HepG2 (cell line): ENCODE data around the gene RABGGTB.

Experiments used
- HOXA9 ChIP-seq: sonication (generic); formaldehyde crosslinking; IDR thresholded peaks from 2 replicates; pipeline ENCODE4 v1.8.1; 2022; ENCODE audit warnings: missing genetic modification reagents, mild to moderate bottlenecking, moderate library complexity, borderline replicate concordance
- MYNN ChIP-seq: sonication (generic); formaldehyde crosslinking; IDR thresholded peaks from 2 replicates; pipeline ENCODE4 v1.4.0; 2020; ENCODE audit warnings: mild to moderate bottlenecking, low read depth, missing genetic modification reagents
- NFE2L1 ChIP-seq: sonication (generic); formaldehyde crosslinking; IDR thresholded peaks from 2 replicates; pipeline ENCODE4 v1.4.0; 2020; ENCODE audit warnings: missing genetic modification reagents, mild to moderate bottlenecking, borderline replicate concordance
- RELA ChIP-seq: sonication (generic); formaldehyde crosslinking; IDR thresholded peaks from 2 replicates; pipeline ENCODE4 v1.4.0; 2020; ENCODE audit warnings: missing genetic modification reagents
- ZBTB1 ChIP-seq: sonication (generic); formaldehyde crosslinking; IDR thresholded peaks from 2 replicates; pipeline ENCODE4 v1.4.0; 2020; ENCODE audit warnings: missing genetic modification reagents, borderline replicate concordance
- ZNF780A ChIP-seq: sonication (generic); formaldehyde crosslinking; IDR thresholded peaks from 2 replicates; pipeline ENCODE4 v1.8.0; 2022; ENCODE audit warnings: mild to moderate bottlenecking, missing genetic modification reagents, moderate library complexity
- TF ChIP-seq, protein P1 (sequence below): sonication (generic); formaldehyde crosslinking; IDR thresholded peaks from 2 replicates; pipeline ENCODE4 v1.5.0; 2020; ENCODE audit warnings: mild to moderate bottlenecking, missing genetic modification reagents, moderate library complexity

DNA sequence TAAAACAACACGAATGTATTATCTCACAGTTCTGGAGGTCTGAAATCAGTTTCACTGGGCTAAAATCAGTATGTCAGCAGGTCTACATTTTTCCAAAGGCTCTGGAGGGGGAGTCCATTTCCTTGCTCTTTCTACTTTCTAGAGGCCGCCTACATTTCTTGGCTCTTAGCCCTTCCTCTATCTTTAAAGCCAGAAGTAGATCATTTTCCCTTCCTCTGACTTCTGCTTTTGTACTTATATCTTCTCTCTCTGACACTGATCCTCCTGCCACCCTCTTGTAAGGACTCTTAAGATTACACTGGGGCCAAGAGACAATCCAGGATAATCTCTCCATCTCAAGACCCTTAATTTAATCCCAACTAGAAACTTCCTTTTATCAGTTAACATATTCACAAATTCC lies 52.0 kb downstream of the RABGGTB start:
- TF ChIP-seq ZNF780A (CRISPR knock-in tag) (no peak), NFE2L1 (CRISPR knock-in tag) (no peak), RELA (no peak), MYNN (no peak), HOXA9 (CRISPR knock-in tag) (no peak), ZBTB1 (CRISPR knock-in tag) (no peak)
- TF ChIP-seq, protein P1, sequence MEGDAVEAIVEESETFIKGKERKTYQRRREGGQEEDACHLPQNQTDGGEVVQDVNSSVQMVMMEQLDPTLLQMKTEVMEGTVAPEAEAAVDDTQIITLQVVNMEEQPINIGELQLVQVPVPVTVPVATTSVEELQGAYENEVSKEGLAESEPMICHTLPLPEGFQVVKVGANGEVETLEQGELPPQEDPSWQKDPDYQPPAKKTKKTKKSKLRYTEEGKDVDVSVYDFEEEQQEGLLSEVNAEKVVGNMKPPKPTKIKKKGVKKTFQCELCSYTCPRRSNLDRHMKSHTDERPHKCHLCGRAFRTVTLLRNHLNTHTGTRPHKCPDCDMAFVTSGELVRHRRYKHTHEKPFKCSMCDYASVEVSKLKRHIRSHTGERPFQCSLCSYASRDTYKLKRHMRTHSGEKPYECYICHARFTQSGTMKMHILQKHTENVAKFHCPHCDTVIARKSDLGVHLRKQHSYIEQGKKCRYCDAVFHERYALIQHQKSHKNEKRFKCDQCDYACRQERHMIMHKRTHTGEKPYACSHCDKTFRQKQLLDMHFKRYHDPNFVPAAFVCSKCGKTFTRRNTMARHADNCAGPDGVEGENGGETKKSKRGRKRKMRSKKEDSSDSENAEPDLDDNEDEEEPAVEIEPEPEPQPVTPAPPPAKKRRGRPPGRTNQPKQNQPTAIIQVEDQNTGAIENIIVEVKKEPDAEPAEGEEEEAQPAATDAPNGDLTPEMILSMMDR (CRISPR knock-in tag): no peak
